GM06990 (cell line): ENCODE measurements around the gene TET2.

Experiments
- DNase-seq: peaks from one replicate; pipeline ENCODE4 v3.0.0-alpha.2; 2011; ENCODE audit not compliant: insufficient read length; ENCODE audit errors: extremely low read depth
- H3K27me3 ChIP-seq: replicated peaks from 2 replicates; pipeline ENCODE4 v1.6.0; 2011; ENCODE audit warnings: low read length; ENCODE audit not compliant: control insufficient read depth, insufficient read depth
- H3K36me3 ChIP-seq: 2 replicates; pipeline ENCODE4 v1.5.1; 2011; ENCODE audit warnings: low read length; ENCODE audit not compliant: control insufficient read depth, insufficient read depth
- H3K4me3 ChIP-seq: replicated peaks from 2 replicates; pipeline ENCODE4 v1.5.1; 2011; ENCODE audit warnings: low read depth, mild to moderate bottlenecking, control low read depth, low read length
- TF ChIP-seq, protein P1 (sequence below): IDR thresholded peaks from 2 replicates; pipeline ENCODE4 v1.5.1; 2011; ENCODE audit warnings: low read length, control low read depth, mild to moderate bottlenecking, inconsistent platforms; ENCODE audit not compliant: insufficient read depth, poor library complexity, severe bottlenecking

The TET2 gene

DNA sequence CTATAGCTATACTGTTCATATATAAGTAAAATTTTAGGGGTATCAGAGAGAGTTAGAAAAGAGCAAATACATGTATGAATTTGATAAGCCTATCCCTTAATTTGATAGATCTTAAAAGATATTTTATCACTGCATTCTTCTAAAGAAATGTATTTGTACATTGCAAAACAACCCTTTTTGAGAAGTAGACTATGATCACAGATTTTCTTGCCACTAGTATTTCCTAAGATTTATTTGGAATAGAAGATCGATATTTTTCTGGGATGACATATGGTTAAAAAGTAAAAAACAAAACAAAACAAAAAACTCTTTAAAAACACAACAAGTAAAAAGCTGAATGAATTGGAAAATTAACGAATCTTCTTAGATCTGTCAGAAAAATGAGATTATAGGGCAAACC, 27.4 kb downstream of the TET2 start:
- no peak for DNase-seq
- Histone ChIP-seq H3K36me3 (peaks cover 2% of the 10 kb centered on the region), H3K4me3 (no peak overlapping the region), H3K27me3 (no peaks in the 10 kb centered on the region)
- TF ChIP-seq, protein P1, sequence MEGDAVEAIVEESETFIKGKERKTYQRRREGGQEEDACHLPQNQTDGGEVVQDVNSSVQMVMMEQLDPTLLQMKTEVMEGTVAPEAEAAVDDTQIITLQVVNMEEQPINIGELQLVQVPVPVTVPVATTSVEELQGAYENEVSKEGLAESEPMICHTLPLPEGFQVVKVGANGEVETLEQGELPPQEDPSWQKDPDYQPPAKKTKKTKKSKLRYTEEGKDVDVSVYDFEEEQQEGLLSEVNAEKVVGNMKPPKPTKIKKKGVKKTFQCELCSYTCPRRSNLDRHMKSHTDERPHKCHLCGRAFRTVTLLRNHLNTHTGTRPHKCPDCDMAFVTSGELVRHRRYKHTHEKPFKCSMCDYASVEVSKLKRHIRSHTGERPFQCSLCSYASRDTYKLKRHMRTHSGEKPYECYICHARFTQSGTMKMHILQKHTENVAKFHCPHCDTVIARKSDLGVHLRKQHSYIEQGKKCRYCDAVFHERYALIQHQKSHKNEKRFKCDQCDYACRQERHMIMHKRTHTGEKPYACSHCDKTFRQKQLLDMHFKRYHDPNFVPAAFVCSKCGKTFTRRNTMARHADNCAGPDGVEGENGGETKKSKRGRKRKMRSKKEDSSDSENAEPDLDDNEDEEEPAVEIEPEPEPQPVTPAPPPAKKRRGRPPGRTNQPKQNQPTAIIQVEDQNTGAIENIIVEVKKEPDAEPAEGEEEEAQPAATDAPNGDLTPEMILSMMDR = no peak

DNA sequence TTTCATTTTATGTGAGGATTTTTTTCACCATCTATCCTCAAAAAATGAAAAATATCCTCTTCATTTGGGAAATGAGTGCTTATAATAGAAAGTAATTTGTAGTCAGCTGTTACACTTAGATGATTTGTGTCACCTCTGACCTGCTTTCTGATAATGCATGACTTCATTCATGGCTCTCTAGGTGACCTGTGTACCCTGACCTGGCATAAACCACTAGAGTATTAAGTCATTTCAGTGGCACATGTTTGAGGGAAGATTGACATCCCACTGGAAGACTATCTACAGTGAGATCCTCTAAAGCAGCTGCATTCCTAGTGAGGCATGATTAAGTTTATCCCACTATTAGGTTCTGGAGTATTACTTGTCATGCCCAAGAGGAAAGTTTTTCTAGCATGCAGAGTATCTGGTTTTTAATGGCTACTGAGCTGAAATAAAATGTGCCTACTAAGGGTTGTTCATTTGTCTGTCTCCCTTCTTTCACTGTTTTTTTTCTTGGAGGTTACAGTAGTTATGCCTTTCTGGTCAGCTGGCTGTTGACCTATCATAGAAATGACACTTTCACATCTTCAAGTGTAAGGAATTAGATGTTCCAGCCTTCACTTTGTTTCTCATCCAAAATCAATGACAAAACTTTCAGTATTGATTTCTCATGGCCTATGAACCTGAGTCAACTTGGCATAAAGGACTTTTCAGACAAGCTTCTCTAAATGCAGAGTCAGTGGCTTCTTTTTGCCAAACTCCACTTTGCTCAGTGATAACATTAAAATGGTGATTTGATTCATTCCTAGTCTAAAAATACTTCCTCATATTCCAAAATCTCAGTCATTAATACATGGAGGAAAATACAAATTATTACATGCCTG, 33.1 kb downstream of the TET2 start:
- Histone ChIP-seq H3K27me3 (no peaks in the 10 kb centered on the region), H3K4me3 (no peak overlapping the region), H3K36me3 (no peaks in the 10 kb centered on the region)
- no peak for DNase-seq
- TF ChIP-seq, protein P1 = no peak

DNA sequence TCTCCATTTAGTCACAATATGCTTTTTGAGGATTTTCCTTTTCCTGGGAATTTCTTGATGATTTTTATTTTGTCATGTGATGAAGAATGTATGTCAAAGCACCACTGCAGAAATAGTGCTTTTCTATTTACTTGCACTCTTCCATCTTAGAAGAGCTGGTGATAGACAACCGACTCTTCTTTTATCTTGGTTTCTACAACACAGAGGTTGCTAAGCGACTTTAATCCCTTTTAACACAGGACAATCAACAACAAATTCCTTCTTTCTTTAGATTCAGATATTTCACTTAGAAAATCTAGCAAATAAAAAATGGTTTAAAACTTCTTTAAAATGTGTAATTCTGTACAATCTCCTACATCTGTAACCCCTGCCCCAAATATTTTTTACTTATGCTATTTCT, 34.6 kb downstream of the TET2 start:
- Histone ChIP-seq H3K27me3 (no peaks in the 10 kb centered on the region), H3K36me3 (no peaks in the 10 kb centered on the region), H3K4me3 (no peak overlapping the region)
- TF ChIP-seq, protein P1 = no peak
- DNase-seq = no peak

DNA sequence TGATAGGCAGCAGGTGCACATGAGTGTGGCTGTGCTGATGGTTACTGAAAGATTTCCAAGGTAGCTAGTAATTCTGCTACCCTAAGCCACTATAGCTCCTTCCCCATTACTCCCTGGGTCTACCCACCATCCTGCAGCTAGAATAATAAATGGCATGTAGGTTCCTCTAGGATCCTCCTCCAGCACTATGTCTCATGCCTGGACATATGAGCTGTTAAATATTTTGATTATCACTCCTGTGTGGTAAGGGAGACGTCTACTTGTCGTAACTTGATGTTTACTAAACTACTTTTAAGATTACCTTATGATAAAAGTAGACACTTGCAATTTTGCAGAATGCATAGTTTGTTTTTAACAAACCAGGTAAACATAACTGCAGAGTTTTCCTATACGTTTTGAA, 35.5 kb downstream of the TET2 start:
- TF ChIP-seq, protein P1 = no peak
- H3K36me3 ChIP-seq = no peaks in the 10 kb centered on the region
- no peak for DNase-seq

DNA sequence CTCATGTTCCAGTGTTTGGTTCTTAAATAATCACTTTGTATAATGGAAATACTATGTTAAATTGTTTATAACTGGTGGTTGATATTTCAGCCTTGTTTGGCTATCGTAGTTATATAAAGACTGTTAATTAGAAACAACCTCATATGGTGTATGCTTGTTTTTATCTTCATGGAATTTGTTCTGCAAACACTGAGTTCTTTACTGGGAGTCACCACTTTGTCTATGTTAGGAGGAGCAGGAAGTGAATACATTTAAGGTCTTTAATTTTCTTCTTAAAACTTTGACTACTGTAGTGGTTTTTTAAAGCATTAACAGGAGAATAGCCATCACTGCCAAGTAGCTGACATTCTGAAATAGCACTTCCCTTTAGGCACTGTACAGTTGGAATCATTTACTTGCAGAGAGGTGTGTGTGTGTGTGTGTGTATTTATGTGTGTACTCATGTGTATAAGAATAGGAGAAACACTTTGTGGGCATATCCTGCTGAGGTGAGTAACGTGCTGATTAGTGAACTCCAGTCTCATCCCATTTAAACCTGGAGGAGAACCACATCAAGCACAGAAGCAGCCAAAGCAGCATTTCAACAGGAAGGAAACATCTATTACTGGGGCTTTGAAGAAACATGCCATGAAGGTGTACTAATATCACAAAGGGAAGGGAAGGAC, 37.8 kb downstream of the TET2 start:
- Histone ChIP-seq H3K27me3 (no peaks in the 10 kb centered on the region), H3K4me3 (no peak overlapping the region), H3K36me3 (no peaks in the 10 kb centered on the region)
- no peak for DNase-seq
- TF ChIP-seq, protein P1 = no peak

More for the DNA sequence above, 35.5 kb downstream of the TET2 start:
- no peak overlapping the region for H3K4me3 ChIP-seq
- no peaks in the 10 kb centered on the region for H3K27me3 ChIP-seq
